ENCODE results near the gene GRIK3. TPM values are rescaled to one million over a fixed set of nuclear protein-coding genes. Genes with fewer than 3 reads are reported as not detected.

The GRIK3 gene
- total RNA-seq, 2 experiments from 2014 or later, result not detected

DNA sequence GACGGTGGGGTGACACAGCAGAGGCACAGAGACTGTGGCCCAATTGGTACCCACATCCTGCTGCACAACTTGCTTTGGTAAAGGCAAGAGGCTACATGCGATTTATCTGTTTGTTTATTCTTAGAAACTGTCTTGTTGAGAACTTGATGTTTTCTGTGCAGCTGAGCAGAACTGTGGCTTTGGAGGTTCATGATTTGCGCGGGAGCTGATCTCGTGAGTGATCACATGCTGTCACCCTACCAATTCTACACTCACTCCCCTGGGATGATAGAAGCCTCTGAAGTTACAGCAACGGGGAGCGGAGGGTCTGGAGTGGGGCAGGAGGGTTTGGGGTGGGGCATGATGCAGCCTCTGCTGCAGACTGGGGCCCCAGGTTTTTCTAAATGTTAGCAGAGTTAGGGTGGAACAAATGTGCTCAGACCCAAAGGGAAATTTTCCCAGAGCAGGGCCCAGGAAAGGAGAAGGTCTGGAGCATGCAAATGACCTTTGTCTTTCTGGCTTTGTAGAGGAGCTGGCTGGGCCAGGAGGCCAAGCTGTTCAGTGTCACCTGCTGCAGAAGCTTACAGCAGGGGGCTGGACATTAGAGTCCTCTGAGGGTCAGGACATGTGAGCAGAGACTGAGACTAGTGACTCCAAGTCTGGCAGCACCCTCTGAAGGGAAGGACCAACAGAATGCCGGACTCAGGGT, 83.6 kb downstream of the GRIK3 start:
- CTCF ChIA-PET, result no interaction called here

GRCh38 chr1:36948606-36949005, 85.7 kb downstream of the GRIK3 start:
- ATAC-seq, result no peak
- no peaks in the 10 kb centered on the region for H3K9me3 Mint-ChIP-seq (ENCODE audit: low read depth)
- H3K4me3 Mint-ChIP-seq, result no peak overlapping the region
- no peak for DNase-seq
- CTCF ChIA-PET, result no interaction called here
- H3K36me3 Mint-ChIP-seq, result no peaks in the 10 kb centered on the region
- H3K27ac Mint-ChIP-seq, result no peak overlapping the region
- H3K4me1 Mint-ChIP-seq, result no peaks in the 10 kb centered on the region
- peaks cover 3% of the 10 kb centered on the region for H3K27me3 Mint-ChIP-seq

More for the DNA sequence above, 83.6 kb downstream of the GRIK3 start:
- ATAC-seq, result no peak
- H3K4me1 Mint-ChIP-seq, result no peaks in the 10 kb centered on the region
- no peak overlapping the region for H3K4me3 Mint-ChIP-seq
- H3K9me3 Mint-ChIP-seq (ENCODE audit: low read depth), result no peaks in the 10 kb centered on the region
- no peak for DNase-seq
- H3K27me3 Mint-ChIP-seq, result peaks cover 3% of the 10 kb centered on the region
- no peak overlapping the region for H3K27ac Mint-ChIP-seq
- H3K36me3 Mint-ChIP-seq, result no peaks in the 10 kb centered on the region

DNA sequence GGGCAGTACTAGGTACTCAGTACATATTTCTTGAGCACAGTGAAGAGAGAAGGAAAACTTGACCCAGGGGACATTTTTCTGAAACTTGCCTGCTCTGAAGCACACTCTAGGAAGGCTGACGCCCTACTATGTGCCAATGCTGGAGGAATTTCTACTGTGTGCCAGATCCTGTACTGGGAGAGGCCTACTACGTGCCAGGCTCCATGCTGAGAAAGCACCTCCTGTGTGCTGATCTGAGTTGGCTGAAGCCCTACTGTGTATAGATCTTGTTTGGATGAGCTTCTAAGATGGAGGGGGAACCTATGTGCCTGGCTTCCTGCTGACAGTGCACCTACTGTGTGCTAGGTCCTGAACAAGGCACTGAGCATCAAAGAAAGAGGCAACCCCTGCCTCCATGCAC, 86.2 kb downstream of the GRIK3 start:
- peaks cover 3% of the 10 kb centered on the region for H3K27me3 Mint-ChIP-seq
- H3K4me3 Mint-ChIP-seq, result no peak overlapping the region
- no peaks in the 10 kb centered on the region for H3K4me1 Mint-ChIP-seq
- CTCF ChIA-PET, result no interaction called here
- no peaks in the 10 kb centered on the region for H3K36me3 Mint-ChIP-seq
- no peak overlapping the region for H3K27ac Mint-ChIP-seq
- H3K9me3 Mint-ChIP-seq (ENCODE audit: low read depth), result no peaks in the 10 kb centered on the region
- ATAC-seq (no peak), DNase-seq (no peak)

DNA sequence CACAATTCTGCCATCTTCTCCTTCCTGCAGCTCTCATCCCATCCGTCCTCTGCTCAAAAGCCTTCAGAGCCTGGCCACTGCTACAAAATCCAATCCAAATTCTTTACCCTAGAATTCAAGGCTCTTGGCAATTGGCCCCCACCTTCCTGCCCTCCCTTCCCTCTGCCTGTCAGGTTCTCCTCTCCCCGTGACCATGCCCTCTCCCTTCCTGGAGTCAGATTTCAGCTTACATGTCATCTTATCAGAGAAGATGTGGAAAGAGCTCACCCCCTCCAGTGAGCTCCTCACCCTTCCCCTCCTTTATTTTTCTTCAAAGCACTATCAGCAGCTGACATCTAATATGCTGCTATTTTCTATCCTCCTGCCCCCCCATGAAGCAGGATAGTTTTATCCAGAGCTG, 86.9 kb downstream of the GRIK3 start:
- Mint-ChIP-seq H3K9me3 (ENCODE audit: low read depth) (no peaks in the 10 kb centered on the region), H3K4me3 (no peak overlapping the region), H3K27ac (no peak overlapping the region), H3K27me3 (peaks cover 3% of the 10 kb centered on the region), H3K4me1 (no peaks in the 10 kb centered on the region), H3K36me3 (no peaks in the 10 kb centered on the region)
- no peak for ATAC-seq
- no peak for DNase-seq
- CTCF ChIA-PET, result no interaction called here

DNA sequence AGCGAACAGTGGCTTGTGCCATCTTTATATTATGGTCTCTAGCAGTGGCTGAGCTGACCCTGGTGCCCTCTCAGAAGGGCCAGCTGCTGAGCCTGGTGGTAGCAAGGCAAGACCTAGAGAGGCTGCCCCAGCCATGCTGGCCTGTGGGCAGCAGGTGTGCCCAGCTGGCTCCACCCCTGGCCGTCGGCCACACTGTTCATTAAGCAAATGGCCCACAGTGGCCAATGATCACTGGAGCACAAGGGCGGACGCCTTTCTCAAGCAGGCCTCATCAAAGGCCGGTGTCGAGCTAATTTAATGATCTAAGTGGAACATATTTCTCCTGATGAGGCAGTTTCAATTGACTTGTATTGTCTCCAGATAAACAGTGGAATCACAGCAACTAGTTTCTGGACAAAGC, 89.4 kb downstream of the GRIK3 start:
- CTCF ChIA-PET, result no interaction called here
- ATAC-seq (no peak), DNase-seq (no peak)
- Mint-ChIP-seq H3K27ac (no peak overlapping the region), H3K9me3 (ENCODE audit: low read depth) (no peaks in the 10 kb centered on the region), H3K4me1 (no peaks in the 10 kb centered on the region), H3K27me3 (peaks cover 3% of the 10 kb centered on the region), H3K36me3 (no peaks in the 10 kb centered on the region), H3K4me3 (no peak overlapping the region)

GRCh38 chr1:36942148-36942547, 92.2 kb downstream of the GRIK3 start:
- Mint-ChIP-seq H3K4me1 (no peaks in the 10 kb centered on the region), H3K4me3 (no peak overlapping the region), H3K36me3 (no peaks in the 10 kb centered on the region), H3K9me3 (ENCODE audit: low read depth) (no peaks in the 10 kb centered on the region), H3K27me3 (peaks cover under 1% of the 10 kb centered on the region), H3K27ac (no peak overlapping the region)
- DNase-seq (no peak), ATAC-seq (no peak)
- CTCF ChIA-PET, result no interaction called here

DNA sequence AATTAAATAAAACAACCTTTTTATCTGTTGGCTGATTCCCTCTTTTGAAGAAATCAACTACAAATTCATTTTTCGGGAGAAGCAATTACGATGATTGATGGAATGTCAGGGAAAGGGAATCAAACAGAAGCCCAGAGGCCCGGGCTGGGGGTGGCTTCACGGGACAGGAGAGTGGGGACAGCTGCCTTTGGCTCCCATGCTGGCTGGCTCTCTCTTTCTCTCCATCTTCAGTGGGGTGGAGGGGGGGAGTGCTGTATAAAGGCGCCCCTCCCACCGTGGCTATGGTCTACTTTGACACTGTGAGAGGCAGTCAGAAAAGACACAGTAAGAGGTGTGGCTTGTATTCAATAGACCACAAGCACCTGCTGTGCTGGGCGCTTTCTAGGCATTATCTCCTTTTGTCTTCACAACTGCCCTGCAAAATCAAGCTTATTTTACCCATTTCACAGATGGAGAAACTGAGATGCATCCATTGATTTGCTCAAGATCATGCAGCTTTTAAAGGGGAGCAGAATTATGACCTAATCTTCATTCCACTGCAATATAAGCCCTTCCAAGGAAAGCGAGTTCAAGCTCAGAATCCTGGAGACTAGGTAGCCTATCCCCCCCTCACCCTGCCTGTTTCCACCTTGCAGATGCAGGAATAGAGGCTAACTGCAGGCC, 92.9 kb downstream of the GRIK3 start:
- peaks cover 5% of the 10 kb centered on the region for H3K27me3 Mint-ChIP-seq
- H3K27ac Mint-ChIP-seq, result no peak overlapping the region
- CTCF ChIA-PET, result no interaction called here
- DNase-seq, result no peak
- no peak overlapping the region for H3K4me3 Mint-ChIP-seq
- no peaks in the 10 kb centered on the region for H3K36me3 Mint-ChIP-seq
- ATAC-seq, result no peak
- H3K9me3 Mint-ChIP-seq (ENCODE audit: low read depth), result no peaks in the 10 kb centered on the region
- H3K4me1 Mint-ChIP-seq, result no peaks in the 10 kb centered on the region

- DNase-seq (no peak), ATAC-seq (no peak)
- H3K27ac Mint-ChIP-seq, result no peak overlapping the region
- H3K27me3 Mint-ChIP-seq, result peaks cover 5% of the 10 kb centered on the region
- H3K36me3 Mint-ChIP-seq, result no peaks in the 10 kb centered on the region
- no peaks in the 10 kb centered on the region for H3K9me3 Mint-ChIP-seq (ENCODE audit: low read depth)
- CTCF ChIA-PET, result no interaction called here
- H3K4me3 Mint-ChIP-seq, result no peak overlapping the region
- no peaks in the 10 kb centered on the region for H3K4me1 Mint-ChIP-seq
Measured at GRCh38 chr1:36938819-36939218, 95.5 kb downstream of the GRIK3 start.

DNA sequence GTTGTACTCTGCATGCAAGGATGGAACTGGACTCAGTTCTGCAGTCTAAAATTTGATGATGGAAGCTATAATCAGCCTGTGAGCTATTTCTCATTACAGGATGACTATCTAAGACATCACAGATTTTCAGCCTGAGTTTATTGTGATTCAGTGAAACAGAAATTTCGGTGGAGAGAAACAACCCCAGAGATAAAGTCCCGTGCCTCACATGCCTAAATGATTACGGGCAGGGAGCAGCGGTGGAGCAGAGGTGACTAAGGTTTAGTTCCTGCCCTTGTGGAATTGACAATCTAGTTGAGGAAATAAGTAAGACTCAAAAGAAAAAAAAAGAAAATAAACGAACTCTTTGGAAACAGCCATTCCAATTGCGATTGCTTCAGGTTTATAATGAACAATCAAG, 96.9 kb downstream of the GRIK3 start:
- Mint-ChIP-seq H3K27ac (no peak overlapping the region), H3K4me3 (no peak overlapping the region), H3K27me3 (peaks cover 5% of the 10 kb centered on the region), H3K36me3 (no peaks in the 10 kb centered on the region), H3K9me3 (ENCODE audit: low read depth) (no peaks in the 10 kb centered on the region), H3K4me1 (no peaks in the 10 kb centered on the region)
- DNase-seq, result no peak
- CTCF ChIA-PET, result no interaction called here
- ATAC-seq, result no peak

DNA sequence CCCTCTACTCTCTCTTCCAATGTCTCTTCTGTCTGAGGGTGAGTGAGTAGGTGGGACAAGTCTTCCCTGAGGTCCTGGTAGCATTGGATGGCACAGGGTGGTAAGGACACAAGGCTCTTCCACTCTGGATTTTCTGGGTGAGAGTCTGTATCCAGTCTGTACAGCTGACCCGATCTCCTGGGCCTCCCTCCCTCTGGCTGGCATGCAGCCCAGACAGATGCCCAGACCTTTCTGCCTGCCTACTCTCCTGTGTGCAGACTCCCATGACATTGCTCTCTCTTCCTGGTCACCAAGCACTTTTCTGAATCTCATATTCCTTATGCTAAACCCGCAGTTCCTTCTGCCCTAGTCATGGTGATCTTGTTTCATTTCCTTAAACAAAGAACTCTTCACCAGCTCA, 100.3 kb downstream of the GRIK3 start:
- Mint-ChIP-seq H3K4me1 (no peaks in the 10 kb centered on the region), H3K4me3 (no peak overlapping the region), H3K27ac (no peak overlapping the region), H3K9me3 (ENCODE audit: low read depth) (no peaks in the 10 kb centered on the region), H3K27me3 (peaks cover 5% of the 10 kb centered on the region), H3K36me3 (no peaks in the 10 kb centered on the region)
- DNase-seq, result no peak
- no peak for ATAC-seq
- CTCF ChIA-PET, result no interaction called here

DNA sequence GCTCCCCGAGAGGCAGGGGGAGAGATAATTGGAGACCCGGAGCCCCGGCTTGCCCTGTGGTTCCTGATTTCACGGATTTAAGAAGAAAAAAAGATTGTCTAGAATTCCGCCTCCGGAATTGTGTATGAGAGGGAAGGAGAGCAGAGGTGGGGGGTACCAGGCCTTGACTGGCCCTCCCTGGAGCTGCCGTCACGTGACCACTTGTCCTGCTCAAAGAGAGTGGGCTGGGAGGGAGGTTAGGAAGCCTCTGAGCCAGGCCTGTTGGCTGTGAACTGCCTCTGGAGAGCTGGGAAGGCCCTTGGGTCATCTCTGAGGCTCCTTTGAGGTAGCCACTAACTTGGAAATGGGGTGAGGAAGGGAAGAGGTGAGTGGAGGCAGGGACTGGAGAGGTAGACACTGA, 106.5 kb downstream of the GRIK3 start:
- no peaks in the 10 kb centered on the region for H3K9me3 Mint-ChIP-seq (ENCODE audit: low read depth)
- H3K4me1 Mint-ChIP-seq, result no peaks in the 10 kb centered on the region
- no peak overlapping the region for H3K4me3 Mint-ChIP-seq
- no peak for DNase-seq
- CTCF ChIA-PET, result no interaction called here
- H3K27me3 Mint-ChIP-seq, result no peaks in the 10 kb centered on the region
- H3K27ac Mint-ChIP-seq, result no peak overlapping the region
- ATAC-seq, result no peak
- H3K36me3 Mint-ChIP-seq, result no peaks in the 10 kb centered on the region

GRCh38 chr1:36925251-36925650, 109.1 kb downstream of the GRIK3 start:
- CTCF ChIA-PET, result no interaction called here
- no peak overlapping the region for H3K27ac Mint-ChIP-seq
- no peaks in the 10 kb centered on the region for H3K27me3 Mint-ChIP-seq
- H3K4me1 Mint-ChIP-seq, result no peaks in the 10 kb centered on the region
- no peaks in the 10 kb centered on the region for H3K9me3 Mint-ChIP-seq (ENCODE audit: low read depth)
- no peak for ATAC-seq
- no peaks in the 10 kb centered on the region for H3K36me3 Mint-ChIP-seq
- no peak for DNase-seq
- H3K4me3 Mint-ChIP-seq, result no peak overlapping the region

DNA sequence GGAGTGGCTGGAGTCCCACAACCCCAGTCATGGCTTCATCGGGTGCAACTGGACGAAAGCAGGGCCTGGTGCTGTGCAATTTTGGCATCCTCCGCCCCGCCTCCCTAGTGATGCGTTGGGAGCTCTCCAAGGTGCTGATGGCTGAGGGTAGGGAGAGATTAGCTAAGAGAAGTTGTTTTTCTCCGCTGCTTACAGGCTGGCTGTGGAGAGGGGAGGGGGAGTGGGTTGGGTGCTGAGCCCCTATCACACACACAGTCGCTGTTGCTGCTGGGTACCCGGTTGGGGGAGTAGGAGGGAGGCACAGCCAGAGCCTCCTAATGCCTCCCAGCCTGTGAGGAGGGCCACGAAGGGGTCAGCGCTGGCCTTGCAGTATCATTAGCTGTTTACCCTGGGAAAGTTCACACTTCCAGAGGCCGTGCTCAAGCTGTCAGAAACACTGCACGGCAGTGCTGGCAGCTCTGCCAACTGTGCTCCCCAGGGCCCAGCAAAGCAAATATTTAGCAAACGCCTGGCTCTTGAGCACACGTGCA, 110.0 kb downstream of the GRIK3 start:
- Mint-ChIP-seq H3K4me3 (no peak overlapping the region), H3K36me3 (no peaks in the 10 kb centered on the region), H3K27me3 (no peaks in the 10 kb centered on the region), H3K27ac (no peak overlapping the region), H3K4me1 (no peaks in the 10 kb centered on the region), H3K9me3 (ENCODE audit: low read depth) (no peaks in the 10 kb centered on the region)
- CTCF ChIA-PET, result no interaction called here
- DNase-seq (peak; percentile 68), ATAC-seq (peak; percentile 51)

DNA sequence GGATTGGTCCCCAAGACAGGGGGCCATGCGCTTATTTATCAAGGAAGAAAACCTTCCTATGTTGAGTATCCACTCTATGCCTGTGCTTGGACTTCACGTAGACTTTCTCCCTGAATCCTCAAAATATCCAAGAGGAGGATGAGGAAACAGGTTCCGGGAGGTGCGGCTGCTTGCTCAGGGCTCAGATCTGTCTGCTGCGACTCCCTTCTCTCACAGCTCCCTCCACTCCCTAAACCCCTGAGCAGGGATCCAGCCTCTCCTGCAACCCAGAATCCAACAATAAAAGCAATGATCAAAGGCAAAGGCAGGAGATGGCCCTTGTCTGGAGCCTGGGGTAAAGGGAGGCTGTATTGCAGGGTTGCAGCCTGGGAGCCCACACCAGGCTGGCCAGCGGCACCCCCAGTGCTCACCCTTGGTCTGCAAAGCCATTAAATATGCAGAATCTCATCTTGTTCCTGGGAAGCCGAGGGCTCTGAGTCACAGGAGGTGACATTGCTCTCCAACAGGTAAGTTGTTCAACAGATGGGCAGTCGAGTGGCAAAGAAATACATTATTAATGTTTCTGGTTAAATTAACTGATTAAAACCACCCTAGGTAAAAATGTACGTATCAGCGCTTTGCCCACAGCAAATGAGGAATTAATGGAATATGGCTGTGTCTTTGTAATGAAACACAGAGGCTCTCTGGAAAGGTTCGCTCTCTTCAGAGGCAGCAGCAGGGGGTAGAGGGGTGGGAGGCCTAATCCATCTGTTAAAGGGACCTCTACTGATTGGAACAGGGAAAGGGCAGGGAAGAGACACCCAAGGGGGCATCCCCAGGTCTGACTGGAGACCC, 111.5 kb downstream of the GRIK3 start:
- no peak overlapping the region for H3K27ac Mint-ChIP-seq
- DNase-seq, result no peak
- H3K27me3 Mint-ChIP-seq, result no peaks in the 10 kb centered on the region
- no peaks in the 10 kb centered on the region for H3K4me1 Mint-ChIP-seq
- no peaks in the 10 kb centered on the region for H3K36me3 Mint-ChIP-seq
- CTCF ChIA-PET, result no interaction called here
- ATAC-seq, result no peak
- no peaks in the 10 kb centered on the region for H3K9me3 Mint-ChIP-seq (ENCODE audit: low read depth)
- no peak overlapping the region for H3K4me3 Mint-ChIP-seq

Measured in activated CD8-positive, alpha-beta memory T cell treated with anti-CD3 and anti-CD28 coated beads, Interleukin-2, amount 10 ng/mL, durations not matched to agents 7 days and 5 days (primary cell).